Endometrial microvascular endothelial cells (primary cell): ENCODE results near the gene RETREG1. TPM values are rescaled to one million over a fixed set of nuclear protein-coding genes. Genes with fewer than 3 reads are reported as not detected.
"Not testable (repeated sequence)": the region's sequence is repeated elsewhere in the genome, so short reads cannot be mapped to it uniquely, and the experiment has no call there.

Experiments used
- in situ Hi-C: cut with HindIII; loops from 2 replicates; pipeline ENCODE4 v1.10.0; 2017; ENCODE audit warnings: low sequenced_read_pairs, low pct_unique_long_range_greater_than_20kb; ENCODE audit errors: inconsistent ontology term
- total RNA-seq: library from RNA; depleted of rRNA; stranded (reverse); fragments of >200 nt; gene quantifications from one replicate; pipeline ENCODE4 v1.2.3, GENCODE V29; 2015; ENCODE audit errors: inconsistent ontology term

Gene RETREG1
- total RNA-seq, 1 donor from 2014 or later: not detected

DNA sequence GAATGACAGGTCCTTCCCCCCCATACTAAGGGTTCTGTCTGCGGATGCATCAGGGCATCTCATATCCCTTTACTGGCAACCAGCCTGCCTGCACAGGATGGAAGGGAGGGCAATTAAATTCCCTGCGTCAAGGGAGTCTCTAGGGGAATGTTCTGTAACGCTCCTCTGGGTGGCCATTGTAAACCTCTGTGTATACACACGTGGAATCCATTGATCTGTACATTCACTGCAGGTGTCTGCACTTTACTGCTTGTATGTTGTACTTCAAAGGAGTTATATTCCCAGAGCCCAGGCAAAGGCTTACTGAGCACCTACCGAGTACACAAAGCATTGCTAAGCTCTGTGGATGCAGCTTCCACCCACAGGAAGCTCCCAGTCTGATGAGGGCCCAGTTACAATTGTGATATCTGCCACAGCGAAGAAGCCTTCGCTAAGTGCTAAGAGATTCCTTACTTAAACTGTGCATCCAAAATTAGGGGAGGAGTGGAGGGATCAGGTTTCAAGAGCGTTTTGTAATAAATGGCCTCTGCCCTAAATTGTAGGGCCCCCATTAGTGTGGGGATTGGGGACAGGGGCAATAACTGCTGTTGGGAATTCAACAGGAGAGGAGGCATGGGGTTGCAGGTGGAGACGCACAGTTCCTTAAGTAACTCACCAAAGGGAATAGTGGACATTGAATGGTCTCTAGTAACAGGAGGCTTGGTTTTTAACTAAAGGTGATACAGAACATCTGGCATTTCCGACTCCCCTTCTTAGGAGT is 1.5 kb upstream of the RETREG1 start:
- in situ Hi-C loops: no loop called here

GRCh38 chr5:16617274-16617968 is 624 bp upstream of the RETREG1 start:
- in situ Hi-C loops: no loop called here

GRCh38 chr5:16615741-16616535 is 859 bp downstream of the RETREG1 start:
- in situ Hi-C loops: no loop called here

DNA sequence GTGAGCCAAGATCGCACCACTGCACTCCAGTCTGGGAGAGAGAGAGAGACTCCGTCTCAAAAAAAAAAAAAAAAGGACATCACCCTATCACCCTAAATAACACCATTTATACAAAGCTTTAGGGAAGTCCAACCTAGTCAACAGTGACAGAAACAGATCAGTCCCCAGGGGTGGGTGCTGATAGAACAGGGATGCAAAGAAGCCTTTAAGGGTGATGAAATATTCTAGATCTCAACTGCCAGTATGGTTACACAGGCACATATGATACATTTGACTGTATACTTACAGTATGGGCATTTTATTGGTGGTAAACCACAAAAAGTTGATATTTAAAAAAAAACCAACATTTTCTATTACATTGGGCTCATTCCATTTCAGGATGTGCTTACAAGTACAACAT is 4.8 kb downstream of the RETREG1 start:
- in situ Hi-C loops: no loop called here

DNA sequence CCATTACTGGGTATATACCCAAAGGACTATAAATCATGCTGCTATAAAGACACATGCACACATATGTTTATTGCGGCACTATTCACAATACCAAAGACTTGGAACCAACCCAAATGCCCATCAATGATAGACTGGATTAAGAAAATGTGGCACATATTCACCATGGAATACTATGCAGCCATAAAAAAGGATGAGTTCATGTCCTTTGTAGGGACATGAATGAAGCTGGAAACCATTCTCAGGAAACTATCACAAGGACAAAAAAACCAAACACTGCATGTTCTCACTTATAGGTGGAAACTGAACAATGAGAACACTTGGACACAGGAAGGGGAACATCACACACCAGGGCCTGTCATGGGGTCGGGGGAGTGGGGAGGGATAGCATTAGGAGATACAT is 5.9 kb downstream of the RETREG1 start:
- in situ Hi-C loops: not testable (repeated sequence)

DNA sequence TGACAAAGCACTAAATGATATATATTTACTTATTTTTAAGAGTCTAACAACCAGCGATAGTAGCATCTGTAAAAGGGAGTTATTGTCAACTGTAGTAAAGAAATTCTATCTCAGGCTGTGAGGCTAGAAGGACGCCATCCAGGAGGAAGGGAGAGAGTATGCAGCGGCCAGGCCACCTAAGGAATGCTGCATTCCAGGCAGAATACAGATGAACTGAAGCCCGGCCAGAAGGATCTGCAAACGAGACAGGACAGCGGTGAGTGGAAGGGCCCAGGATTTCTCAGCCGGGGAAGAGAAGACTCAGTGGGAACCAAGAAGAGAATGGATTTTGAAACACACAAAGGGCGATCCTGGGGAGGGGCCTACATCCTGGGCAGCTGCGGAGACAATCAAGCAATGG is 7.4 kb downstream of the RETREG1 start:
- in situ Hi-C loops: no loop called here

DNA sequence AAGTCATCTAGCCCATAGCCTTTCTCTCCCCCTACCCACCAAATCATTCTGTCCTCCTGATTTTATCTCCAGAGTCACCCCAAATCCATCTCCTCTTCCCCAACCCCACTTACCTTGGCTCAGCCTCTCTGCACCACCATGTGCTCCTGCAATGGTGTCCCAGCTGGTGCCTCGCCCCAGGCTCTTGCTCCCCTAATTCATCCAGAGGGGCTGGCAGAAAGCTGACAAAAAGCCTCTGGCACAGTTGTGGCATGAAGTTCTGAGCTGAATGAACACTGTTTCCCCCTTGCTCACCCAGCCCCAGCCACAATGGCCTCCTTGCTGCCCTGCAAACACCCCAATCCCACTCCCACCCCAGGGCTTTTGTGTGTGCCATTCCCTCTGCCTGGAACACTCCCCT is 10.2 kb downstream of the RETREG1 start:
- in situ Hi-C loops: no loop called here

GRCh38 chr5:16603701-16604100 is 13.1 kb downstream of the RETREG1 start:
- in situ Hi-C loops: no loop called here

- in situ Hi-C loops: no loop called here
These were observed 13.5 kb downstream of the RETREG1 start for GRCh38 chr5:16603295-16603694.

GRCh38 chr5:16602182-16602581 is 14.6 kb downstream of the RETREG1 start:
- in situ Hi-C loops: no loop called here

GRCh38 chr5:16600946-16601345 is 15.9 kb downstream of the RETREG1 start:
- in situ Hi-C loops: no loop called here

- in situ Hi-C loops: no loop called here
These were observed 16.4 kb downstream of the RETREG1 start for GRCh38 chr5:16600397-16600796.

GRCh38 chr5:16597946-16598694 is 18.7 kb downstream of the RETREG1 start:
- in situ Hi-C loops: no loop called here

GRCh38 chr5:16596581-16596940 is 20.2 kb downstream of the RETREG1 start:
- in situ Hi-C loops: no loop called here

- in situ Hi-C loops: no loop called here
These were observed 20.8 kb downstream of the RETREG1 start for GRCh38 chr5:16595881-16596580.

DNA sequence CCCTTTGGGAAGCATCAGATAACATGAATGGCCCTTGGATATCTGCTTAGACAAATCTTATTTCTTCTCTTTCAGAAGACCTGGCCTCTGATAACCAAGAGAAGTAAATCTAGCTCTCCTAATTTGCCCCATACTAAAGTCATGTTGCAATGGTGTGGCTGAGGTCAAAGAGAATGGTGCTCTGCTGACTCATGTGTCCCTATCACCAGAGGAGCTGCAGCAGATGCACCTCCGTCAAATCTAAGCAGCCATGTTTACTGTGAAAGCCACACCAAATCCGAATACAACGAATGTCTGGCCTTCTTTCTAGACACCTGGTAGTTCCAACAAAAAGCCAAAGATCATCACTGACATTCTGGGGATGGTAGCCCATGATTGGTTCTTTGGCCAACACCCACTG is 23.2 kb downstream of the RETREG1 start:
- in situ Hi-C loops: no loop called here

- in situ Hi-C loops: no loop called here
These were observed 23.8 kb downstream of the RETREG1 start for GRCh38 chr5:16593013-16593412.

- in situ Hi-C loops: no loop called here
These were observed 24.5 kb downstream of the RETREG1 start for GRCh38 chr5:16592255-16592654.

DNA sequence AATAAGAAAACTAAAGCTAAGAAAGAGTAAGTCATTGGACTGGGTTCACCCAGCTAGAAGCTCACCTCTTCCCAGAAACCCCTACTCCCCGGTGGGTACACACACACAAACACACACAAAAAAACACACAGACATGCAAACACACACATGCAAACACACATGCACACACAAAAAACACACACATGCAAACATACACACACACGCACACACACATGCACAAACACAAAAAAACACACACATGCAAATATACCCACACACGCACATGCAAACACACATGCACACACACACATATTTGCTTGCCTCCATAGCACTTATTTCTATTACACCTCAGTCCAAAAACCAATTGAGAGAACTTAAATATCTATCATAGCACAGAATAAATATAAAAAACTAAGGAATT is 26.1 kb downstream of the RETREG1 start:
- in situ Hi-C loops: no loop called here
